Smooth muscle cell (in vitro differentiated cells): ENCODE data around the gene SERPINA9. TPM values are rescaled to one million over a fixed set of nuclear protein-coding genes. Genes with fewer than 3 reads are reported as not detected.

Experiments used
- DNase-seq: peaks from one replicate; lab custom pipeline; 2025; ENCODE audit not compliant: unreplicated experiment; lab: John Stamatoyannopoulos, UW
- H2AFZ ChIP-seq: fragments of 200-600 bp; sonication (generic); 2 replicates; pipeline ENCODE4 v1.6.0; 2016; ENCODE audit warnings: antibody characterized with exemption, low read depth, mild to moderate bottlenecking
- H3F3A ChIP-seq: fragments of 200-600 bp; sonication (generic); 2 replicates; pipeline ENCODE4 v1.6.0; 2017; ENCODE audit warnings: antibody characterized with exemption, low read depth
- H3K27ac ChIP-seq: fragments of 200-600 bp; sonication (generic); 2 replicates; pipeline ENCODE4 v1.5.1; 2016; ENCODE audit warnings: low read depth, mild to moderate bottlenecking
- H3K27me3 ChIP-seq: fragments of 200-600 bp; sonication (generic); 2 replicates; pipeline ENCODE4 v1.6.1; 2016; ENCODE audit warnings: low read depth, mild to moderate bottlenecking
- H3K36me3 ChIP-seq: fragments of 200-600 bp; sonication (generic); 2 replicates; pipeline ENCODE4 v1.5.1; 2016; ENCODE audit warnings: low read depth
- H3K4me1 ChIP-seq: fragments of 200-600 bp; sonication (generic); 2 replicates; pipeline ENCODE4 v1.5.1; 2016; ENCODE audit warnings: low read depth
- H3K4me2 ChIP-seq: fragments of 200-600 bp; sonication (generic); 2 replicates; pipeline ENCODE4 v1.6.0; 2016; ENCODE audit warnings: mild to moderate bottlenecking
- H3K4me3 ChIP-seq: fragments of 200-600 bp; sonication (generic); 2 replicates; pipeline ENCODE4 v1.5.1; 2016; ENCODE audit warnings: mild to moderate bottlenecking
- H3K79me2 ChIP-seq: fragments of 200-600 bp; sonication (generic); 2 replicates; pipeline ENCODE4 v1.6.0; 2016; ENCODE audit warnings: low read depth, mild to moderate bottlenecking
- H3K9ac ChIP-seq: fragments of 200-600 bp; sonication (generic); 2 replicates; pipeline ENCODE4 v1.6.0; 2016; ENCODE audit warnings: low read depth
- H3K9me3 ChIP-seq: fragments of 200-600 bp; sonication (generic); replicated peaks from 2 replicates; pipeline ENCODE4 v1.5.1; 2016; ENCODE audit warnings: low read depth
- H4K20me1 ChIP-seq: fragments of 200-600 bp; sonication (generic); 2 replicates; pipeline ENCODE4 v1.6.0; 2016; ENCODE audit warnings: low read depth
- CTCF ChIP-seq: fragments of 200-600 bp; sonication (generic); IDR thresholded peaks from 2 replicates; pipeline ENCODE4 v1.5.1; 2017; ENCODE audit warnings: borderline replicate concordance, mild to moderate bottlenecking, antibody characterized with exemption; ENCODE audit not compliant: insufficient read depth, poor library complexity, severe bottlenecking
- WGBS: methylation state at CpG from one replicate; pipeline ENCODE4 v1.1.7; 2016; ENCODE audit warnings: low lambda C conversion rate; 5-methylcytosine and 5-hydroxymethylcytosine counted together
- polyA plus RNA-seq: library from polyadenylated mRNA; unstranded; fragments of >200 nt; fragmentation: Nextera tagmentation; extraction: Ambion mirVana; gene quantifications from 2 replicates; pipeline ENCODE4 v1.2.1, GENCODE V29; 2016
- total RNA-seq: library from RNA; depleted of rRNA; stranded (reverse); fragments of >200 nt; gene quantifications from 2 replicates; pipeline ENCODE4 v1.2.3, GENCODE V29; 2014

SERPINA9 gene
- total and polyA plus RNA-seq, 2 experiments from 2014 or later = not detected

- H3K79me2 ChIP-seq = no peaks in the 10 kb centered on the region
- no peaks in the 10 kb centered on the region for H3K36me3 ChIP-seq
- no peaks in the 10 kb centered on the region for H4K20me1 ChIP-seq
- H3K27ac ChIP-seq = no peak overlapping the region
- no peak for TF ChIP-seq CTCF
- DNase-seq = no peak
- no peaks in the 10 kb centered on the region for H3K9me3 ChIP-seq
- no peak overlapping the region for H2AFZ ChIP-seq
- H3K4me3 ChIP-seq = no peak overlapping the region
- H3K27me3 ChIP-seq = no peaks in the 10 kb centered on the region
- H3K4me2 ChIP-seq = no peak overlapping the region
- no peaks in the 10 kb centered on the region for H3F3A ChIP-seq
- H3K9ac ChIP-seq = no peak overlapping the region
- H3K4me1 ChIP-seq = peaks cover 2% of the 10 kb centered on the region
These were observed 2.4 kb upstream of the SERPINA9 start for GRCh38 chr14:94478420-94478819.

GRCh38 chr14:94474581-94475031 is 1.4 kb downstream of the SERPINA9 start:
- Histone ChIP-seq H3K4me2 (no peak overlapping the region), H3K4me3 (no peak overlapping the region), H4K20me1 (no peaks in the 10 kb centered on the region), H3K36me3 (no peaks in the 10 kb centered on the region), H3F3A (no peaks in the 10 kb centered on the region), H3K27ac (no peak overlapping the region), H3K79me2 (no peaks in the 10 kb centered on the region), H3K27me3 (no peaks in the 10 kb centered on the region), H3K4me1 (no peaks in the 10 kb centered on the region), H3K9ac (no peak overlapping the region), H3K9me3 (no peaks in the 10 kb centered on the region), H2AFZ (no peak overlapping the region)
- WGBS = 81% methylated on average over 7 of the region's 7 CpGs
- DNase-seq = no peak
- no peak for TF ChIP-seq CTCF

GRCh38 chr14:94473666-94474410 is 2.2 kb downstream of the SERPINA9 start:
- no peaks in the 10 kb centered on the region for H3K36me3 ChIP-seq
- no peak for DNase-seq
- H3K27ac ChIP-seq = no peak overlapping the region
- TF ChIP-seq CTCF = no peak
- no peak overlapping the region for H3K9ac ChIP-seq
- H3K79me2 ChIP-seq = no peaks in the 10 kb centered on the region
- no peaks in the 10 kb centered on the region for H3K4me1 ChIP-seq
- H2AFZ ChIP-seq = no peak overlapping the region
- no peaks in the 10 kb centered on the region for H4K20me1 ChIP-seq
- H3K4me3 ChIP-seq = no peak overlapping the region
- WGBS = 89% methylated on average over 16 of the region's 16 CpGs
- no peak overlapping the region for H3K4me2 ChIP-seq
- H3K27me3 ChIP-seq = no peaks in the 10 kb centered on the region
- no peaks in the 10 kb centered on the region for H3K9me3 ChIP-seq
- no peaks in the 10 kb centered on the region for H3F3A ChIP-seq

GRCh38 chr14:94472842-94473241 is 3.2 kb downstream of the SERPINA9 start:
- 86% methylated on average over 4 of the region's 4 CpGs for WGBS
- Histone ChIP-seq H3K9me3 (no peaks in the 10 kb centered on the region), H3K36me3 (no peaks in the 10 kb centered on the region), H2AFZ (no peak overlapping the region), H3F3A (no peaks in the 10 kb centered on the region), H3K27ac (no peak overlapping the region), H3K4me3 (no peak overlapping the region), H3K9ac (no peak overlapping the region), H3K4me1 (no peaks in the 10 kb centered on the region), H4K20me1 (no peaks in the 10 kb centered on the region), H3K79me2 (no peaks in the 10 kb centered on the region), H3K4me2 (no peak overlapping the region), H3K27me3 (no peaks in the 10 kb centered on the region)
- no peak for TF ChIP-seq CTCF
- no peak for DNase-seq
